ENCODE data around the gene GLI3. TPM values are rescaled to one million over a fixed set of nuclear protein-coding genes. Genes with fewer than 3 reads are reported as not detected.
A peak's percentile ranks its signal among the peaks of the same experiment; 100 is the strongest.

GLI3 gene
- total RNA-seq, 1 donor from 2014 or later, result 27.7 TPM

GRCh38 chr7:42068554-42069280, 168.3 kb downstream of the GLI3 start:
- Mint-ChIP-seq H3K9me3 (ENCODE audit: unreplicated experiment) (no peaks in the 10 kb centered on the region), H3K4me1 (ENCODE audit: low read depth, unreplicated experiment) (peaks cover 17% of the 10 kb centered on the region), H3K36me3 (ENCODE audit: low read depth, unreplicated experiment) (no peaks in the 10 kb centered on the region), H3K4me3 (ENCODE audit: unreplicated experiment) (no peak overlapping the region), H3K27me3 (ENCODE audit: low read depth, unreplicated experiment) (no peaks in the 10 kb centered on the region), H3K27ac (ENCODE audit: unreplicated experiment) (no peak overlapping the region)
- Histone ChIP-seq H3K27ac (ENCODE audit: low read depth, low read length) (no peak overlapping the region), H4K20me1 (ENCODE audit: insufficient read depth, low read length) (peaks cover 23% of the 10 kb centered on the region), H3K9ac (ENCODE audit: low read length) (no peak overlapping the region), H3K27me3 (ENCODE audit: insufficient read depth, low read length) (no peaks in the 10 kb centered on the region), H3K36me3 (ENCODE audit: insufficient read depth, low read length) (no peaks in the 10 kb centered on the region), H3K4me2 (ENCODE audit: low read length) (peak overlapping the region; percentile 20), H3K4me3 (ENCODE audit: insufficient read depth, low read depth, low read length) (no peak overlapping the region), H2AFZ (ENCODE audit: low read depth, low read length) (no peak overlapping the region), H3K4me1 (ENCODE audit: insufficient read depth, low read length) (peaks cover 11% of the 10 kb centered on the region), H3K79me2 (ENCODE audit: insufficient read depth, low read length) (no peaks in the 10 kb centered on the region), H3K9me3 (ENCODE audit: insufficient read depth, low read depth, low read length) (no peaks in the 10 kb centered on the region)
- no peak for DNase-seq (ENCODE audit: low read depth)
- FAIRE-seq, result no peak
- no peak for TF ChIP-seq EZH2 (IDR thresholded peaks at IDR 0.05; ENCODE audit: insufficient read depth, low read length)
- TF ChIP-seq, protein P1, sequence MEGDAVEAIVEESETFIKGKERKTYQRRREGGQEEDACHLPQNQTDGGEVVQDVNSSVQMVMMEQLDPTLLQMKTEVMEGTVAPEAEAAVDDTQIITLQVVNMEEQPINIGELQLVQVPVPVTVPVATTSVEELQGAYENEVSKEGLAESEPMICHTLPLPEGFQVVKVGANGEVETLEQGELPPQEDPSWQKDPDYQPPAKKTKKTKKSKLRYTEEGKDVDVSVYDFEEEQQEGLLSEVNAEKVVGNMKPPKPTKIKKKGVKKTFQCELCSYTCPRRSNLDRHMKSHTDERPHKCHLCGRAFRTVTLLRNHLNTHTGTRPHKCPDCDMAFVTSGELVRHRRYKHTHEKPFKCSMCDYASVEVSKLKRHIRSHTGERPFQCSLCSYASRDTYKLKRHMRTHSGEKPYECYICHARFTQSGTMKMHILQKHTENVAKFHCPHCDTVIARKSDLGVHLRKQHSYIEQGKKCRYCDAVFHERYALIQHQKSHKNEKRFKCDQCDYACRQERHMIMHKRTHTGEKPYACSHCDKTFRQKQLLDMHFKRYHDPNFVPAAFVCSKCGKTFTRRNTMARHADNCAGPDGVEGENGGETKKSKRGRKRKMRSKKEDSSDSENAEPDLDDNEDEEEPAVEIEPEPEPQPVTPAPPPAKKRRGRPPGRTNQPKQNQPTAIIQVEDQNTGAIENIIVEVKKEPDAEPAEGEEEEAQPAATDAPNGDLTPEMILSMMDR (IDR thresholded peaks at IDR 0.05; ENCODE audit: insufficient read depth, low read depth, low read length), result no peak

DNA sequence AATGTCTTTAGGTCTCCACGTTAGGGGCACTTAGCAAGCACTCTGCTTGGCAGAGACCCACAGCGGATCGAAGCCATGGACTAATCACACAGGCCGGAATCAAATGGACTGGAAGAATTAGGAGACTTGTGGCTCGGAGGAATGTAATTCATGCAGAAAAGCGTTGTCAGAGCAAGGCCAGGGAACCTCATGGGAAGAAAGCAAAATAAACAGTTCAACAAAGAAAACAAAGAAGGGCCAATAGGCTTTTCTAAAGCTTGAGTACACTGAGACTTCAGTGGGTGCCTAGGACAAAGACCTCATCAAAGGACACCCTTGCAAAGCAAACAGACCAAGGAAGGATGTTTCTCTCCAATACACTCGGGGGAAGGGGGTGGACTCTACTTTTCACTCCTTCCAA, 171.1 kb downstream of the GLI3 start:
- Mint-ChIP-seq H3K27me3 (ENCODE audit: low read depth, unreplicated experiment) (no peaks in the 10 kb centered on the region), H3K27ac (ENCODE audit: unreplicated experiment) (peak overlapping the region; percentile 8), H3K36me3 (ENCODE audit: low read depth, unreplicated experiment) (no peaks in the 10 kb centered on the region), H3K9me3 (ENCODE audit: unreplicated experiment) (no peaks in the 10 kb centered on the region), H3K4me3 (ENCODE audit: unreplicated experiment) (no peak overlapping the region), H3K4me1 (ENCODE audit: low read depth, unreplicated experiment) (peaks cover 17% of the 10 kb centered on the region)
- Histone ChIP-seq H3K9ac (ENCODE audit: low read length) (no peak overlapping the region), H2AFZ (ENCODE audit: low read depth, low read length) (peak overlapping the region; percentile 12), H3K4me2 (ENCODE audit: low read length) (peak overlapping the region; percentile 67), H3K79me2 (ENCODE audit: insufficient read depth, low read length) (no peaks in the 10 kb centered on the region), H3K27ac (ENCODE audit: low read depth, low read length) (no peak overlapping the region), H3K36me3 (ENCODE audit: insufficient read depth, low read length) (no peaks in the 10 kb centered on the region), H3K9me3 (ENCODE audit: insufficient read depth, low read depth, low read length) (no peaks in the 10 kb centered on the region), H4K20me1 (ENCODE audit: insufficient read depth, low read length) (peaks cover 23% of the 10 kb centered on the region), H3K27me3 (ENCODE audit: insufficient read depth, low read length) (no peaks in the 10 kb centered on the region), H3K4me3 (ENCODE audit: insufficient read depth, low read depth, low read length) (no peak overlapping the region), H3K4me1 (ENCODE audit: insufficient read depth, low read length) (peaks cover 11% of the 10 kb centered on the region)
- no peak for TF ChIP-seq EZH2 (IDR thresholded peaks at IDR 0.05; ENCODE audit: insufficient read depth, low read length)
- TF ChIP-seq, protein P1 (IDR thresholded peaks at IDR 0.05; ENCODE audit: insufficient read depth, low read depth, low read length), result no peak
- DNase-seq (ENCODE audit: low read depth) (peak; percentile 87), FAIRE-seq (no peak)

- H3K79me2 ChIP-seq (ENCODE audit: insufficient read depth, low read length), result no peaks in the 10 kb centered on the region
- no peaks in the 10 kb centered on the region for H3K9me3 ChIP-seq (ENCODE audit: insufficient read depth, low read depth, low read length)
- H3K36me3 Mint-ChIP-seq (ENCODE audit: low read depth, unreplicated experiment), result no peaks in the 10 kb centered on the region
- no peak overlapping the region for H3K4me2 ChIP-seq (ENCODE audit: low read length)
- H3K27me3 Mint-ChIP-seq (ENCODE audit: low read depth, unreplicated experiment), result no peaks in the 10 kb centered on the region
- H3K4me1 ChIP-seq (ENCODE audit: insufficient read depth, low read length), result peaks cover 11% of the 10 kb centered on the region
- H3K27ac Mint-ChIP-seq (ENCODE audit: unreplicated experiment), result no peak overlapping the region
- peaks cover 16% of the 10 kb centered on the region for H3K4me1 Mint-ChIP-seq (ENCODE audit: low read depth, unreplicated experiment)
- no peak overlapping the region for H2AFZ ChIP-seq (ENCODE audit: low read depth, low read length)
- H3K27me3 ChIP-seq (ENCODE audit: insufficient read depth, low read length), result no peaks in the 10 kb centered on the region
- H3K9ac ChIP-seq (ENCODE audit: low read length), result no peak overlapping the region
- no peak overlapping the region for H3K4me3 ChIP-seq (ENCODE audit: insufficient read depth, low read depth, low read length)
- TF ChIP-seq, protein P1 (IDR thresholded peaks at IDR 0.05; ENCODE audit: insufficient read depth, low read depth, low read length), result no peak
- TF ChIP-seq EZH2 (IDR thresholded peaks at IDR 0.05; ENCODE audit: insufficient read depth, low read length), result no peak
- no peak overlapping the region for H3K27ac ChIP-seq (ENCODE audit: low read depth, low read length)
- peaks cover 23% of the 10 kb centered on the region for H4K20me1 ChIP-seq (ENCODE audit: insufficient read depth, low read length)
- FAIRE-seq (no peak), DNase-seq (ENCODE audit: low read depth) (no peak)
- no peak overlapping the region for H3K4me3 Mint-ChIP-seq (ENCODE audit: unreplicated experiment)
- H3K36me3 ChIP-seq (ENCODE audit: insufficient read depth, low read length), result no peaks in the 10 kb centered on the region
- H3K9me3 Mint-ChIP-seq (ENCODE audit: unreplicated experiment), result no peaks in the 10 kb centered on the region
Observed at GRCh38 chr7:42065015-42065414, 172.0 kb downstream of the GLI3 start.
